HCT116 (cell line): ENCODE data around the gene NLRP1. TPM values are rescaled to one million over a fixed set of nuclear protein-coding genes. Genes with fewer than 3 reads are reported as not detected.

Experiments used
- ATAC-seq: fragments of 200-7000 bp; cut with Tn5 transposase; 2 replicates; pipeline ENCODE4 v1.9.1; 2020; ENCODE audit warnings: mild to moderate bottlenecking, moderate library complexity
- BruUV-seq: library from RNA; stranded (reverse); fragments of 400-500 nt; replicated peaks from 2 replicates; lab custom pipeline; 2021; lab: Mats Ljungman, UMichigan
- CTCF ChIA-PET: fragments of 300-600 bp; sonication (Branson Sonifier 250); formaldehyde crosslinking; loops from one replicate; lab custom pipeline; 2021; ENCODE audit warnings: antibody characterized with exemption; lab: Charles Lee
- POLR2A ChIA-PET: fragments of 300-600, 350-600 bp; sonication (Branson Sonifier 250); formaldehyde crosslinking; loops from one replicate; lab custom pipeline; 2021; ENCODE audit warnings: antibody characterized with exemption; lab: Charles Lee
- RAD21 ChIA-PET, 2 experiments: fragments of 300-600 bp; sonication (Branson Sonifier 250); formaldehyde crosslinking; loops; one replicate each; lab custom pipeline; 2023; ENCODE audit warnings: low total read pairs in 2 of 2; ENCODE audit not compliant: uncharacterized antibody in 2 of 2, unreplicated experiment in 2 of 2, low non-redundant PET in 1 of 2; lab: Charles Lee
- DNase-seq: peaks from one replicate; pipeline ENCODE4 v3.0.0-alpha.2; 2010; ENCODE audit warnings: low read depth, low spot score
- H2AFZ ChIP-seq: fragments of 200-600 bp; shearing (Covaris generic), sonication (generic); 2 replicates; pipeline ENCODE4 v1.6.1; 2017; ENCODE audit warnings: low read depth, mixed run types, mixed read lengths, antibody characterized with exemption, low read length; ENCODE audit not compliant: poor library complexity, severe bottlenecking
- H3K27ac ChIP-seq: 2 replicates; pipeline ENCODE4 v1.5.1; 2012; ENCODE audit warnings: low read depth, low read length
- H3K27me3 ChIP-seq: fragments of 200-600 bp; sonication (generic); 2 replicates; pipeline ENCODE4 v1.6.1; 2016; ENCODE audit warnings: mixed run types, low read length, mixed read lengths; ENCODE audit not compliant: insufficient read depth
- H3K36me3 ChIP-seq, 2 experiments: fragments of 200-500 bp in 1 of 2; fragments of 200-600 bp in 1 of 2; sonication (Bioruptor generic) in 1 of 2; sonication (generic) in 1 of 2; 2 replicates each; pipeline versions ENCODE4 v1.5.1 to v1.6.1; 2014 to 2016; ENCODE audit warnings: low read length in 2 of 2, inconsistent platforms in 1 of 2, mixed read lengths in 1 of 2, mixed run types in 1 of 2; ENCODE audit not compliant: insufficient read depth in 2 of 2, control insufficient read depth in 1 of 2
- H3K4me1 ChIP-seq, 2 experiments: fragments of 200-600 bp in 1 of 2; sonication (generic) in 1 of 2; 2 replicates each; pipeline versions ENCODE4 v1.5.1 to v1.6.1; 2012 to 2017; ENCODE audit warnings: low read length in 2 of 2, inconsistent platforms in 1 of 2, mild to moderate bottlenecking in 1 of 2, mixed read lengths in 1 of 2, mixed run types in 1 of 2, moderate library complexity in 1 of 2; ENCODE audit not compliant: insufficient read depth in 2 of 2, control insufficient read depth in 1 of 2
- H3K4me2 ChIP-seq: fragments of 200-600 bp; sonication (generic); 2 replicates; pipeline ENCODE4 v1.6.1; 2017; ENCODE audit warnings: mixed run types, low read length, mixed read lengths
- H3K4me3 ChIP-seq, 2 experiments: fragments of 200-600 bp in 1 of 2; sonication (generic) in 1 of 2; replicated peaks in 1 of 2; 2 replicates each; pipeline ENCODE4 v1.5.1; 2011 to 2016; ENCODE audit warnings: low read length in 2 of 2, control low read depth in 1 of 2, low read depth in 1 of 2, mild to moderate bottlenecking in 1 of 2, mixed read lengths in 1 of 2, mixed run types in 1 of 2
- H3K79me2 ChIP-seq: fragments of 200-600 bp; sonication (generic); 2 replicates; pipeline ENCODE4 v1.6.1; 2017; ENCODE audit warnings: mild to moderate bottlenecking, mixed run types, low read length, moderate library complexity, mixed read lengths; ENCODE audit not compliant: insufficient read depth
- H3K9ac ChIP-seq: fragments of 200-600 bp; sonication (generic); 2 replicates; pipeline ENCODE4 v1.6.1; 2016; ENCODE audit warnings: low read length, mixed read lengths
- H3K9me2 ChIP-seq: fragments of 200-600 bp; sonication (generic), shearing (Covaris generic); 2 replicates; pipeline ENCODE4 v1.6.1; 2017; ENCODE audit warnings: mixed run types, mild to moderate bottlenecking, moderate library complexity; ENCODE audit not compliant: insufficient read depth
- H3K9me3 ChIP-seq, 2 experiments: fragments of 200-500 bp in 1 of 2; fragments of 200-600 bp in 1 of 2; sonication (Bioruptor generic) in 1 of 2; sonication (generic) in 1 of 2; 2 replicates each; pipeline ENCODE4 v1.6.1; 2014 to 2017; ENCODE audit warnings: low read length in 2 of 2, mixed read lengths in 2 of 2, inconsistent platforms in 1 of 2, low read depth in 1 of 2, mild to moderate bottlenecking in 1 of 2, mixed run types in 1 of 2, moderate library complexity in 1 of 2; ENCODE audit not compliant: control insufficient read depth in 1 of 2, insufficient read depth in 1 of 2
- H4K20me1 ChIP-seq: fragments of 200-600 bp; sonication (generic), shearing (Covaris generic); 2 replicates; pipeline ENCODE4 v1.6.1; 2017; ENCODE audit warnings: mixed run types, mild to moderate bottlenecking, moderate library complexity; ENCODE audit not compliant: insufficient read depth
- CEBPB ChIP-seq: IDR thresholded peaks from 2 replicates; pipeline ENCODE4 v1.6.1; 2012; ENCODE audit warnings: low read depth
- CTCF ChIP-seq, 3 experiments: fragments of 200-600 bp in 1 of 3; sonication (generic) in 1 of 3; IDR thresholded peaks in 2 of 3; conservative IDR thresholded peaks in 1 of 3; 2 replicates each; pipeline ENCODE4 v1.5.1; 2012 to 2017; ENCODE audit warnings: low read depth in 2 of 3, low read length in 2 of 3, antibody characterized with exemption in 1 of 3, borderline replicate concordance in 1 of 3, control low read depth in 1 of 3, mild to moderate bottlenecking in 1 of 3, mixed read lengths in 1 of 3, mixed run types in 1 of 3, moderate library complexity in 1 of 3; ENCODE audit not compliant: insufficient read depth in 1 of 3
- EGR1 ChIP-seq: IDR thresholded peaks from 2 replicates; pipeline ENCODE4 v1.6.1; 2012; ENCODE audit warnings: low read depth
- ELF1 ChIP-seq: IDR thresholded peaks from 2 replicates; pipeline ENCODE4 v1.6.1; 2012; ENCODE audit warnings: low read depth, borderline replicate concordance
- FOSL1 ChIP-seq: IDR thresholded peaks from 2 replicates; pipeline ENCODE4 v1.6.1; 2012; ENCODE audit warnings: low read depth
- JUND ChIP-seq: IDR thresholded peaks from 2 replicates; pipeline ENCODE4 v1.6.1; 2012
- MAX ChIP-seq: IDR thresholded peaks from 2 replicates; pipeline ENCODE4 v1.6.1; 2012
- POLR2AphosphoS5 ChIP-seq: IDR thresholded peaks from 2 replicates; pipeline ENCODE4 v1.6.1; 2011; ENCODE audit warnings: mild to moderate bottlenecking, low read depth, low read length, moderate library complexity
- RAD21 ChIP-seq: IDR thresholded peaks from 2 replicates; pipeline ENCODE4 v1.6.1; 2012; ENCODE audit warnings: low read depth, mild to moderate bottlenecking
- REST ChIP-seq: IDR thresholded peaks from 2 replicates; pipeline ENCODE4 v1.6.1; 2012; ENCODE audit warnings: low read depth
- SIN3A ChIP-seq: IDR thresholded peaks from 2 replicates; pipeline ENCODE4 v1.6.1; 2012; ENCODE audit warnings: low read depth
- SP1 ChIP-seq: IDR thresholded peaks from 2 replicates; pipeline ENCODE4 v1.6.1; 2012; ENCODE audit warnings: low read depth
- SRF ChIP-seq: IDR thresholded peaks from 2 replicates; pipeline ENCODE4 v1.6.1; 2012; ENCODE audit warnings: low read depth
- YY1 ChIP-seq: IDR thresholded peaks from 2 replicates; pipeline ENCODE4 v1.6.1; 2011; ENCODE audit warnings: low read length, low read depth, moderate library complexity, mild to moderate bottlenecking; ENCODE audit not compliant: insufficient replicate concordance; ENCODE audit errors: extremely low read depth
- ZNF274 ChIP-seq: fragments of 200-500 bp; sonication (Bioruptor generic); IDR thresholded peaks from 2 replicates; pipeline ENCODE4 v1.6.1; 2014; ENCODE audit warnings: mild to moderate bottlenecking, low read depth, low read length, inconsistent platforms
- intact Hi-C: fragments of 100-400 bp; cut with micrococcal nuclease; formaldehyde crosslinking; loops from 2 replicates; pipeline ENCODE4 v1.10.0; 2022
- total RNA-seq: library from RNA; stranded (reverse); gene quantifications from one replicate; pipeline ENCODE4 v1.2.1, GENCODE V29; 2021; ENCODE audit not compliant: unreplicated experiment

The NLRP1 gene
- total RNA-seq, 1 experiment from 2014 or later = 7.2 TPM

DNA sequence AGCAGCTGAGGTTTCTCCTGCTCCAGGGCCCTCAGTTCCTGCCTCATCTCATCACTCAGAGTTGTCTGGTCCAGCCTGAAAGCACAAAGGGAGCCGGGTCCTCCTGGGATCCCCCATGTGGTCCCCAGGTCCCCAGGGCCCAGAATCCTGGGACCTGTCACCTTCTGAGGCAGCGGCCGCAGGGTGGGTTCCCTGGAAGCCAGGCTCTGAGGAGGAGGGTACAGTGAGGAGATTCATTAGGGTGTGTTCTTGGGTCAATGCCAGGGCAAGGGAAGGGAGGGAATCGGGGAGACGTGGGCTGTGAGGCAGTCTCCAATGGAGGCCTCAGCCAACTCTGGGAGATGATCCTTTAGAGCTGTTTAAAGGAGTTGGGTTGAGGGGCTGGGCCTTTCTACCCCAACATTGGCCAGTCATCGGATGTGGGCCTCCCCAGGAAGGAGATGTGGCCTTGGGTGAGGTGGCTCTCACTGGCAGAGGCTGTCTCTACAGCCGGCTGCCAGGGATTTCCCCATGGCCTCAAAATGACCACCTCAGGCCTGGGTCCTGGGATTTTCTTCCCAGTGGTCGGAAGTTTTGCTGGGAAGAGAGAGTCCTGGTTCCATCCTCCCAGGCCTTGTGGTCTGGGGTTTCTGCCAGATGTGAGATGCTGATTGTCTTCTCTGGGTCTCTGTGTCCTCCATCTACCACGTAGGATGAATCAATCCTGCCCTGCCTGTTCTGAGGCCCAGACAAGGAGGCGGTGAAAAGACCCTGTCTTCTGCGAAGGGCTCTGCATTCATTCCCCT, 47.3 kb downstream of the NLRP1 start:
- no peak overlapping the region for H3K27ac ChIP-seq
- intact Hi-C loops = no loop called here
- no peaks in the 10 kb centered on the region for H3K79me2 ChIP-seq
- no peak overlapping the region for H3K4me3 ChIP-seq
- H4K20me1 ChIP-seq = no peaks in the 10 kb centered on the region
- CTCF ChIA-PET = no interaction called here
- H3K9me2 ChIP-seq = no peaks in the 10 kb centered on the region
- POLR2A ChIA-PET = no interaction called here
- RAD21 ChIA-PET = no interaction called here
- no peak for DNase-seq
- no peak for TF ChIP-seq ZNF274
- no peak for TF ChIP-seq POLR2AphosphoS5
- TF ChIP-seq, all 23 proteins: peak for 0
- H3K9me3 ChIP-seq = no peaks in the 10 kb centered on the region
- no peak overlapping the region for H3K4me2 ChIP-seq
- H3K4me1 ChIP-seq = no peaks in the 10 kb centered on the region
- no peak overlapping the region for H3K9ac ChIP-seq
- ATAC-seq = no peak
- BruUV-seq = no TSS peak
- no peaks in the 10 kb centered on the region for H3K27me3 ChIP-seq
- H3K36me3 ChIP-seq = no peaks in the 10 kb centered on the region
- no peak overlapping the region for H2AFZ ChIP-seq

GRCh38 chr17:5535436-5535835, 48.9 kb downstream of the NLRP1 start:
- H3K9me3 ChIP-seq = no peaks in the 10 kb centered on the region
- ChIA-PET RAD21 (no interaction called here), POLR2A (no interaction called here), CTCF (no interaction called here)
- intact Hi-C loops = no loop called here
- H3K9ac ChIP-seq = no peak overlapping the region
- no peak overlapping the region for H3K4me2 ChIP-seq
- no peaks in the 10 kb centered on the region for H3K9me2 ChIP-seq
- no peak overlapping the region for H3K4me3 ChIP-seq
- H3K27ac ChIP-seq = no peak overlapping the region
- no TSS peak for BruUV-seq
- no peaks in the 10 kb centered on the region for H3K79me2 ChIP-seq
- ATAC-seq (no peak), DNase-seq (no peak)
- no peaks in the 10 kb centered on the region for H3K27me3 ChIP-seq
- H2AFZ ChIP-seq = no peak overlapping the region
- H3K4me1 ChIP-seq = no peaks in the 10 kb centered on the region
- no peaks in the 10 kb centered on the region for H3K36me3 ChIP-seq
- no peaks in the 10 kb centered on the region for H4K20me1 ChIP-seq
- TF ChIP-seq SRF = no peak
- no peak for TF ChIP-seq JUND
- TF ChIP-seq YY1 = no peak
- TF ChIP-seq MAX = no peak
- TF ChIP-seq REST = no peak
- no peak for TF ChIP-seq SIN3A
- no peak for TF ChIP-seq ELF1
- no peak for TF ChIP-seq CEBPB
- no peak for TF ChIP-seq EGR1
- no peak for TF ChIP-seq RAD21
- TF ChIP-seq CTCF (IDR thresholded peaks at IDR 0.05 in 2 of 3, conservative IDR thresholded peaks at IDR 0.05 in 1 of 3; ENCODE audit: borderline replicate concordance in 1 of 3, insufficient read depth in 1 of 3, low read depth in 2 of 3, low read length in 2 of 3) = no peak
- TF ChIP-seq SP1 = no peak
- no peak for TF ChIP-seq ZNF274
- TF ChIP-seq FOSL1 = no peak
